ENCODE data around the gene DSG2.

The DSG2 gene

GRCh38 chr18:31558567-31558966 is 60.6 kb downstream of the DSG2 start:
- DNase-seq: no peak

- no peak for DNase-seq
Measured at GRCh38 chr18:31562726-31563125, 64.7 kb downstream of the DSG2 start.

- no peak for DNase-seq
Measured at GRCh38 chr18:31563778-31564177, 65.8 kb downstream of the DSG2 start.

- DNase-seq: no peak
Measured at GRCh38 chr18:31565345-31565744, 67.4 kb downstream of the DSG2 start.

GRCh38 chr18:31565782-31566512 is 68.0 kb downstream of the DSG2 start:
- no peak for DNase-seq

GRCh38 chr18:31566576-31567306 is 68.8 kb downstream of the DSG2 start:
- DNase-seq: no peak

- DNase-seq: no peak
Measured at GRCh38 chr18:31572368-31572767, 74.4 kb downstream of the DSG2 start.

- no peak for DNase-seq
Measured at GRCh38 chr18:31573051-31573450, 75.1 kb downstream of the DSG2 start.

- no peak for DNase-seq
Measured at GRCh38 chr18:31574359-31574758, 76.4 kb downstream of the DSG2 start.

- DNase-seq: no peak
Measured at GRCh38 chr18:31575515-31576257, 77.7 kb downstream of the DSG2 start.

- no peak for DNase-seq
Measured at GRCh38 chr18:31576670-31577069, 78.7 kb downstream of the DSG2 start.

GRCh38 chr18:31577195-31577594 is 79.2 kb downstream of the DSG2 start:
- DNase-seq: no peak

- no peak for DNase-seq
Measured at GRCh38 chr18:31578126-31578525, 80.1 kb downstream of the DSG2 start.

GRCh38 chr18:31579375-31579774 is 81.4 kb downstream of the DSG2 start:
- no peak for DNase-seq

GRCh38 chr18:31581498-31582197 is 83.7 kb downstream of the DSG2 start:
- DNase-seq: no peak

- no peak for DNase-seq
Measured at GRCh38 chr18:31583185-31583854, 85.3 kb downstream of the DSG2 start.

GRCh38 chr18:31585991-31586390 is 88.0 kb downstream of the DSG2 start:
- DNase-seq: no peak

- no peak for DNase-seq
Measured at GRCh38 chr18:31586616-31587015, 88.6 kb downstream of the DSG2 start.

- DNase-seq: no peak
Measured at GRCh38 chr18:31587529-31587928, 89.6 kb downstream of the DSG2 start.

GRCh38 chr18:31590570-31590969 is 92.6 kb downstream of the DSG2 start:
- no peak for DNase-seq

- no peak for DNase-seq
Measured at GRCh38 chr18:31591113-31591512, 93.1 kb downstream of the DSG2 start.

- no peak for DNase-seq
Measured at GRCh38 chr18:31591628-31592027, 93.7 kb downstream of the DSG2 start, which contains the start of gene TTR. TTR (plus strand) TSS chr18:31591877; CDS start chr18:31591903, 26 bp downstream.

Data from NCI-H2029 treated with DMSO at 0.1 percent for 48 hours (cell line).